PC-9 (cell line): Measurements from ENCODE around the gene MR1.

Experiments used
- CTCF ChIP-seq: fragments of 200-600 bp; sonication (generic); conservative IDR thresholded peaks from 2 replicates; pipeline ENCODE4 v1.6.1; 2017; ENCODE audit warnings: mixed run types, antibody characterized with exemption, mild to moderate bottlenecking, moderate library complexity
- EZH2 ChIP-seq: fragments of 200-600 bp; sonication (generic); IDR thresholded peaks from 2 replicates; pipeline ENCODE4 v1.8.0; 2017; ENCODE audit warnings: antibody characterized with exemption, low read depth

GRCh38 chr1:181088079-181089016, 54.6 kb downstream of the MR1 start, which contains the start of gene IER5:
- TF ChIP-seq CTCF (0 out of 2 replicates have a peak, but pooled peaks have one; percentile 20), EZH2 (no peak)
